Measurements from ENCODE around the gene IZUMO2.
"Not testable (repeated sequence)": the region's sequence is repeated elsewhere in the genome, so short reads cannot be mapped to it uniquely, and the experiment has no call there.

The IZUMO2 gene

DNA sequence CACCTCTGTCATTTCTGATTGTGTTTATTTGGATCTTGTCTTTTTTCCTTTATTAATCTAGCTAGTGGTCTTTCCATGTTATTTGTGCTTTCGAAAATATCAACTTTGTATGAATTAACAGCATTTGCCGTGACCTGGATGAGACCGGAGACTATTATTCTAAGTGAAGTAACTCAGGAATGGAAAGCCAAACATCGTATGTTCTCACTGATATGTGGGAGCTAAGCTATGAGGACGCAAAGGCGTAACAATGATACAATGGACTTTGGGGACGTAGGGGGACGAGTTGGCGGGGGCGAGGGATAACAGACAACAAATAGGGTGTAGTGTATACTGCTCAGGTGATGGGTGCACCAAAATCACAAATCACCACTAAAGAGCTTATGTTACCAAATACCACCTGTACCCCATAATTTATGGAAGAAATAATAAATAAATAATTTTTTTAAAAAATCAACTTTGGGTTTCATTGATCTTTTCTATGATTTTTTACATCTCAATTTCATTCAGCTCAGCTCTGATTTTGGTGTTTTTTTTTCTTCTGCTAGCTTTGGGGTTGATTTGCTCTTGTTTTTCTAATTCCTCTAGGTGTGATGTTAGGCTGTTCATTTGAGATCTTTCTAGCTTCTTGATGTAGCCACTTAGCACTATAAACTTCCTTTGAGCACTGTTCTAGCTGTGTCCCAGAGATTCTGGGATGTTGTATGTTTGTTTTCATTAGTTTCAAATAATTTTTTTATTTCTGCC lies 27.1 kb downstream of the IZUMO2 start:
- DNase-seq (ENCODE audit: low spot score), result not testable (repeated sequence)

DNA sequence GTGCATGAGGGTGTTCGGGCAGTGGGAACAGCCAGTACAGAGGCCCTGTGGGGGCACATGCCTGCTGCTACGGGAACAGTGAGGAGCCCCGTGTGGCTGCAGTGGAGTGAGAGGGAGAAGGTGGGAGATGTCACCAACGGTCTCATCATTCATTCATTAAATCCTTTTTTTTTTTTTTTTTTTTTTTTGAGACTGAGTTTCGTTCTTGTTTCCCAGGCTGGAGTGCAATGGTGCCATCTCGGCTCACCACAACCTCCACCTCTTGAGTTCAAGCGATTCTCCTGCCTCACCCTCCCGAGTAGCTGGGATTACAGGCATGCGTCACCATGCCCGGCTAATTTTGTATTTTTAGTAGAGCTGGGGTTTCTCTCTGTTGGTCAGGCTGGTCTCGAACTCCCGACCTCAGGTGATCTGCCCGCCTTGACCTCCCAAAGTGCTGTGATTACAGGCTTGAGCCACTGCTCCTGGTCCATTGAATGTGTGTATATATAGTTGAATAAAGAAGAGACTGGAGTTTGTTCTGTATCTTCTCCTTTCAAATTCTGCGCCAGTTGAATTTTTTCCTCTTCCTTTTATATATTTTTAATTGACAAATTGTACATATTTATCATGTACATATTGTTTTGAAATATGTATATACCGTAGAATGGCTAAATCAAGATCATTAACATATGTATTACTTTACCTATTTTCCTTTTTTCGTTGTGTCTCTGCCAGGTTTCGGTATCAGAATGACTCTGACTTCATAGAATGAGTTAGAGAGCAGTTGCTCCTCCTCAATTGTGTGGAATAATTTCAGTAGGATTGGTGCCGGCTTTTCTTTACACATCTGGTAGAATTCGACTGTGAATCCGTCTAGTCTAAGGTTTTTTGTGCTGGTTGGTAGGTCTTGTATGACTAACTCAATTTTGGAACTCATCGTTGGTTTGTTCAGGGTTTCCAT lies 28.0 kb downstream of the IZUMO2 start:
- DNase-seq (ENCODE audit: low spot score), result not testable (repeated sequence)

DNA sequence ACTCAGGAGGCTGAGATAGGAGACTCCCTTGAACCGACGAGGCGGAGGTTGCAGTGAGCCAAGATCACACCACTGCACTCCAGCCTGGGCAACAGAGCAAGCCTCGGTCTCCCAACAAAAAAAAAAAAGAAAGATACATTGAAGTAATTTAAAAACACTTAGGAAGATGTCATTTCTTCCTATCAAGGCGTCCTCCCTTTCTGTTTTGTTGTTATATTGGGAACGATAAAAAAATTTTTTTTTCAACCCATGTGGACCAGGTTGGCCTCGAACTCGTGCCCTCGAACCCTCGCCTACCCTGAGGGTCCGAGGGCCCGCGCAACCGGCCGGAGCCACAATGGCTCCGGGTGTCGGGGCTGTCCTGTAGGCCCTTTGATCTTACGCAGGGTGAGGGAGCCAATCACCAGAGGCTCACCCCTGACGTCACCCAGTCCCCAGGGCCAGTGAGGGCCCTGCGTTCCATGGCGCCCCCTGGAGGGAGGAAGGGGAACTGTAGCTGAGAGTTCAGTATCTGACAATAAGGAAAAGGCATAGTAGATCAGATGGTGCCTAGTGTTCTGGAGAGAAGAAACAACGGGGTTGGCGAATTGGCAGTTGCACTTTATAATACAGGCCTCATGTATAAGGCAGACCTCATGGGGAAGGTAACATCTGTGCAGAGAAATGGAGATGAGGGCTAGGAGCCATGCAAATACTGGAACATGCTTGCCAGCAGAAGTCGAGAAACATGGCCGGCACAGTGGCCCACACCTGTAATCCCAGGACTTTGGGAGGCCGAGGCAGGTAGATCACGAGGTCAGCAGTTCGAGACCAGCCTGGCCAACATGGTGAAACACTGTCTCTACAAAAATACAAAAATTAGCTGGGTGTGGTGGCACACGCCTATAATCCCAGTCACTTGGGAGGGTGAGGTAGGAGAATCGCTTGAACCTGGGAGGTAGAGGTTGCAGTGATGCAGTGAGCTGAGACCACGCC lies 29.3 kb downstream of the IZUMO2 start:
- not testable (repeated sequence) for DNase-seq (ENCODE audit: low spot score)

DNA sequence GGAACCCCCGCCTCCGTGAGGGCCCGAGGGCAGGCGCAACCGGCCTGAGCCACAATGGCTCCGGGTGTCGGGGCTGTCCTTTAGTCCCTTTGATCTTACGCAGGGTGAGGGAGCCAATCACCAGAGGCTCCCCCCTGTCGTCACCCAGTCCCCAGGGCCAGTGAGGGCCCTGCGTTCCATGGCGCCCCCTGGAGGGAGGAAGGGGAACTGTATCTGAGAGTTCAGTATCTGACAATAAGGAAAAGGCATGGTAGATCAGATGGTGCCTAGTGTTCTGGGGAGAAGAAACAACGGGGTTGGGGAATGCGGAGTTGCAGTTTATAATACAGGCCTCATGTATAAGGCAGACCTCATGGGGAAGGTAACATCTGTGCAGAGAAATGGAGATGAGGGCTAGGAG lies 59.1 kb downstream of the IZUMO2 start:
- DNase-seq (ENCODE audit: low spot score), result not testable (repeated sequence)

DNA sequence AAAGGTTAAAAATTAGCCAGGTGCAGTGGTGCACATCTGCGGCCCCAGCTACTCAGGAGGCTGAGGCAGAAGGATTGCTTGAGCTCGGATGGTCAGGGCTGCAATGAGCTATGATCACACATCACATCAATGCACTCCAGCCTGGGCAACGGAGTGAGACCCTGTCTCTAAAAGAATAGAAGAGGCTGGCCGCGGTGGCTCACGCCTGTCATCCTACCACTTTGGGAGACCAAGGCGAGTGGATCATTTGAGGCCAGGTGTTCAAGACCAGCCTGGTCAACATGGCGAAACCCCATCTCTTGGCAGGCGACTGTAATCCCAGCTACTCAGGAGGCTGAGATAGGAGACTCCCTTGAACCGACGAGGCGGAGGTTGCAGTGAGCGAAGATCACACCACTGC lies 59.7 kb downstream of the IZUMO2 start:
- DNase-seq (ENCODE audit: low spot score), result not testable (repeated sequence)

Measured in hepatic stellate cell (primary cell).